HAP-1 (cell line): ENCODE results near the gene USP6NL.
A peak's percentile ranks its signal among the peaks of the same experiment; 100 is the strongest.

Experiments
- DNase-seq, 2 experiments: peaks; one replicate each; pipeline ENCODE4 v3.0.0-alpha.2; 2016 to 2020; ENCODE audit warnings: low spot score in 2 of 2
- H3K27me3 ChIP-seq: fragments of 250-450 bp; sonication (Bioruptor Pico); 2 replicates; pipeline ENCODE4 v1.5.1; 2020; ENCODE audit warnings: low read depth, mild to moderate bottlenecking, moderate library complexity
- H3K36me3 ChIP-seq: fragments of 250-450 bp; sonication (Bioruptor Pico); replicated peaks from 2 replicates; pipeline ENCODE4 v1.5.1; 2020; ENCODE audit warnings: mild to moderate bottlenecking
- H3K4me1 ChIP-seq: fragments of 250-450 bp; sonication (Bioruptor Pico); 2 replicates; pipeline ENCODE4 v1.5.1; 2020; ENCODE audit warnings: mild to moderate bottlenecking
- H3K4me3 ChIP-seq: fragments of 250-450 bp; sonication (Bioruptor Pico); 2 replicates; pipeline ENCODE4 v1.5.1; 2020; ENCODE audit warnings: mild to moderate bottlenecking, moderate library complexity
- H3K9me3 ChIP-seq: fragments of 250-450 bp; sonication (Bioruptor Pico); 2 replicates; pipeline ENCODE4 v1.5.1; 2020; ENCODE audit warnings: mild to moderate bottlenecking, moderate library complexity
- in situ Hi-C: fragments of 300-500 bp; cut with MboI; formaldehyde crosslinking; loops from 3 replicates; pipeline ENCODE4 v1.14.3; 2020; ENCODE audit warnings: low sequenced_read_pairs, inconsistent platforms, mixed read lengths

Gene USP6NL

DNA sequence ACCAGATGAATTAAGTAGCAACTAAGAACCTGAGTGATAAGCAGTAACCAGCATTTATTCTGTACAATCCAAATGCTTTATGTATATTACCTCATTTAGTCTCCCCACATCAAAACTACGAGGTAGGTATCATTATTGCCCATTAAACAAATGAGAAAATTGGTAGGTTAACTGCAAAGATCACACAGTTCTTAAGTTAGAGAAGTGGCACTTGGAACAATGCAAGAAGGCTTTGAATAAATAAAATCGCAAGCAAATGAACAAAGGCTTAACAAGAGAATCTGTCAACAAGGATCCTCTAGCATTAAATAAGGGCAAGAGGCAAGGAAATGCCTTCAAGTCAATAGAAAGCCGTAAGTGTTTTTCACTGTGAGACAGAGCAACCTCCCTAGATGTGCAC, 70.2 kb downstream of the USP6NL start:
- H3K27me3 ChIP-seq, result no peaks in the 10 kb centered on the region
- no peaks in the 10 kb centered on the region for H3K36me3 ChIP-seq
- DNase-seq, result peak in 1 of 2 experiments; percentile 70
- H3K9me3 ChIP-seq, result no peaks in the 10 kb centered on the region
- peaks cover 29% of the 10 kb centered on the region for H3K4me1 ChIP-seq
- in situ Hi-C loops, result no loop called here
- no peak overlapping the region for H3K4me3 ChIP-seq

DNA sequence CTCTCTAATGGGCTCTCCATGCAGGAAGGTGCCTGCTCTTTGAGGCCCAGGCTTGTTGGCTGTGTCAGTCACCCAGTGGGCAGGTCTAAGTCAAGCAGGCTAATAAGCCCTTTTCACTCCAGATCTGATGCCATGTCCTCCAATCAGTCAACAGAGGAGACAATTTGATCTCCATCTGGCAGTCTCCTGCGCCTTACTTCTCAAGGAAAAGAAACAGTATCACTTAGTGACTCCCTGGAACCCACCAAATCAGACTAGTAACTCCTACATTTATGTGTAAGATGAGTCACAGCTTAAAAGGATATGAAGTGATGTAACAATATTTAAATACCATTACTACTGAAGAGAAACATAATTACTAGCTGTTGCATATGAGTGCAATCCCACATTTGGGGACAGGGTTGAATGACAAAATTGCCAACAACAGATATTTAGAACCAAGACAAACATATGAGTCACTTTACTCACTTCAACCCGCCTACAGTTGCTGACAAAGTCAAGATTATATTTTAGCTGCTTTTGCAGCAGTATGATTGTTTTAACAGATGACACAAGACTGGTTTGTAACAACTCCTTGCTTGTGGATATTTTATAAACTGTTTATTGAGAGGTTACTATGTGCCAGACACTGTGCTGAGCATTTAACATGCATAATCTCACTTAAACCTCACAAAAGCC, 72.1 kb downstream of the USP6NL start:
- in situ Hi-C loops, result no loop called here

DNA sequence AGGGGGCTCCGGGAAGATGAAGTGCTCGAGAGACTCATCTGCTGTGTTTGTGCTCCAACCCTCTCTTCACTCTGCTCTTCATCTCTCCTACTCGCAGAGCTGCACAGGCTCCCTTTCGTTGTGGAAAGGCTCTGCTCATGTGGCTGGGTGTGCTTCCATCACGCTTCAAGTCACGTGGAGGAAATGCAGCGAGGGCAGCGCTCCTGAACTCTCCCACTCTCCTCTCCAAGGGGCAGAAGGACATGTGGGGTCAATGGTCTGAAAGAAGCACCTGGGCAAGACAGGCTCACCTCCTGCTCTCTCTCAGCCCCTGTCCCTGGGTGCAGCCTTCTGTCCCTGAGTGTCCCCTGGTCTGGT, 72.6 kb downstream of the USP6NL start:
- no peak overlapping the region for H3K4me3 ChIP-seq
- DNase-seq, result no peak
- no peaks in the 10 kb centered on the region for H3K9me3 ChIP-seq
- no peaks in the 10 kb centered on the region for H3K36me3 ChIP-seq
- H3K4me1 ChIP-seq, result peaks cover 29% of the 10 kb centered on the region
- H3K27me3 ChIP-seq, result no peaks in the 10 kb centered on the region
- in situ Hi-C loops, result no loop called here

More for the DNA sequence above, 72.1 kb downstream of the USP6NL start:
- Histone ChIP-seq H3K4me1 (peaks cover 29% of the 10 kb centered on the region), H3K27me3 (no peaks in the 10 kb centered on the region), H3K4me3 (no peak overlapping the region), H3K9me3 (no peaks in the 10 kb centered on the region), H3K36me3 (no peaks in the 10 kb centered on the region)
- no peak for DNase-seq

DNA sequence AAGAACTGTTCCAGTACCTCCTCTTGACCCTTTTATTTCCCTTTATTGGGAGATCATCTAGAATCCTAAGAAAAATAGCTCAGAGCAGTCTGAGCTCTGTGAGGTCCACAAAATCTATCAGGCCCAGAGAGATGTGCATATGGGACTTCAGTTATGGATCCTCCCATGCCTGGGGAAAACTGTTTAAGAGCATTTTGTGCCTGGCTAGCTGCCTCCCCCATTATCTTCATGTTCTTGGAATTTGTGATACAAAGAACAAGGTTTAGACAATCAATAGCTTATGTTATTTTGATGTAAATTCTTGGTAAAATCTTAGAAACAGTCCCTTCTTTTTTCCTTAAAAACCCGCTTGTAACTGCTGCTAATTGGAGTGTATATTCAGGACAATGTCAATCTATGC, 75.2 kb downstream of the USP6NL start:
- H3K27me3 ChIP-seq, result no peaks in the 10 kb centered on the region
- DNase-seq, result peak; percentile 55 to 80
- H3K4me1 ChIP-seq, result peaks cover 18% of the 10 kb centered on the region
- H3K36me3 ChIP-seq, result no peaks in the 10 kb centered on the region
- H3K4me3 ChIP-seq, result no peak overlapping the region
- in situ Hi-C loops, result no loop called here
- no peaks in the 10 kb centered on the region for H3K9me3 ChIP-seq

DNA sequence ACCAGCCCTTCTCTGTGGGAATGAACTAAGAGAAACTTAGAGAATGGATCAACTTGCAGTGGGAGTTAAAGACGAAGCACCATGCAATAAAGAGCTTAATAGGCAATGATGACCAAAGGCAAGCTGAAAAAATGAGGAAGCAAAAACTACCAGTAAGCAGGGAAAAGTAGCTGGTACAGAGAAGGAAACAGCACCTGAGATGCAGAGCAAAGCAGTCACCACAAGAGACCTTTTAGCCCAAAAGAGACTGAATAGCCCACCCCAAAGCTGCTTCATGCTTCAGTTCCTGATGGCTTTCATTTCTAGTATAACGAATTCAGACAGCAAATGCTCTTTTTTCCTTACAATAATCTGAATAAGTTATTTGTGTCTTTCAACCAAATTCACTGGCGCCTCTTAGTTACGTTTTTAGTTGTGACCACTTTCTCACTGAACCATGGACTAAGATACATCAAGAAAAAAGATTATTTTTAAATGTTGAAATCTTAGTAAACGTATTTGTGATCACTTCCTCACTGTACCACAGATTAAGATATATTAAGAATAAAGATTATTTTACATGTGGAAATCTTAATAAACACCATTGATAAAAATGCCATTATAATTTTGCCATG, 76.0 kb downstream of the USP6NL start:
- H3K4me1 ChIP-seq, result peaks cover 21% of the 10 kb centered on the region
- in situ Hi-C loops, result no loop called here
- no peak for DNase-seq

DNA sequence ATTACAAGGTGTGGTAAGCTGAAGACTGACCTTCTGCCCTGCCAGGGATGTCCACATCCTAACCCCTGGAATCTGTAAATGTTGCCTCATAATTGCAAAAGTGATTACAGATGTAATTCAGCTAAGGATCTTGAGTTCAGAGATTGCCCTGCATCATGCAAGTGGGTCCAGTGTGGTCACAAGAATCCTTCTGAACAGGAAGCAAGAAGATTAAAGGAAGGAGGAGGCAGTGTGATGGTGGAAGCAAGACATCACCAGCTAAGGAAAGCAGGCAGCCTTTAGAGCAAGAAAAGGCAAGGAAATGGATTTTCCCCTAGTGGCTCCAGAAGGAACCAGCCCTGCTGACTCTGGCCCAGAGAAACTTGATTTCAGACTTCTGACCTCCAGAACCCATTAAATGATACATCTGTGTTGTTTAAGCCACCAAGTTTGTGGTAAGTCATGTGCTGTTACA, 78.1 kb downstream of the USP6NL start:
- no peak for DNase-seq
- H3K27me3 ChIP-seq, result no peaks in the 10 kb centered on the region
- H3K4me3 ChIP-seq, result no peak overlapping the region
- no peaks in the 10 kb centered on the region for H3K36me3 ChIP-seq
- H3K4me1 ChIP-seq, result peaks cover 24% of the 10 kb centered on the region
- H3K9me3 ChIP-seq, result no peaks in the 10 kb centered on the region
- in situ Hi-C loops, result no loop called here

More for the DNA sequence above, 76.0 kb downstream of the USP6NL start:
- Histone ChIP-seq H3K36me3 (no peaks in the 10 kb centered on the region), H3K27me3 (no peaks in the 10 kb centered on the region), H3K4me3 (no peak overlapping the region), H3K9me3 (no peaks in the 10 kb centered on the region)

DNA sequence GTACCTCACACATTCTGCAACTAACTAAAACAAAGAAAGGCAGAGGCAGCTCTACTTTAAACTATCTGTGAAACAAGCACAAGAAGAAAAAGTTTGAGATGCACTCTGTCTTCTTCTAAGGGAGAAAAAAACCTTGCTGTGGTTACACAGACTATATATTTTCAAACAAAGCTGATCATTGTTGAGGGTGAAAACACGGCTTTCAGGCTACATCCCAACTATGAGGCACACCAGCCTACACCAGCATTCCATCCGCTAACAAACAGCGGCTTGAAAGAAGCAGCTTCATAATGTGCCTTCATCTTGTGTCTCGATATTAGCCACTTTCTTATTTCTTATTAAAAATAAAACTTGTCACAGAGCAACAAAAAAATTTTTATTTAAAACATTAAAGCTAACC, 79.1 kb downstream of the USP6NL start:
- no peaks in the 10 kb centered on the region for H3K9me3 ChIP-seq
- H3K4me1 ChIP-seq, result peaks cover 24% of the 10 kb centered on the region
- DNase-seq, result no peak

DNA sequence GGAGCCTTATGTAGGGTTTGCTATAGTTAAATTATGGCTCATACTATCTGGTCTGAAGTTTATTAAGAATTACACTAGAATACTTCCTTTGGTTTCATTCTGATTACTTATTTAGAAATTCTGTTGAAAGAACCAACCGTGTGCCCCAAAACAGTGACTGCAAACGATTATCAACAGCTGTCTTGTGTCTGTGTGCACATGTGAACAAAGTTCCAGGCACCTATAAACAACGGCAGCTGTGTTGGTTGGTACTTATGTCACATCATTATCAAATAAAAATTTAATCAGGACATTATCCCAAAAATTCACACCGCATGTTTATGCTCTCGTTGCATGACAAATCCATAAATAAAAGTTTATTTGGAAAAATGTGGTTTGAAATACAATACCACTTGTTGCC, 80.6 kb downstream of the USP6NL start:
- in situ Hi-C loops, result no loop called here
- H3K4me1 ChIP-seq, result peaks cover 12% of the 10 kb centered on the region
- H3K9me3 ChIP-seq, result no peaks in the 10 kb centered on the region
- H3K27me3 ChIP-seq, result no peaks in the 10 kb centered on the region
- no peak for DNase-seq
- no peaks in the 10 kb centered on the region for H3K36me3 ChIP-seq
- no peak overlapping the region for H3K4me3 ChIP-seq

More for the DNA sequence above, 79.1 kb downstream of the USP6NL start:
- Histone ChIP-seq H3K27me3 (no peaks in the 10 kb centered on the region), H3K4me3 (no peak overlapping the region), H3K36me3 (no peaks in the 10 kb centered on the region)
- in situ Hi-C loops, result no loop called here

DNA sequence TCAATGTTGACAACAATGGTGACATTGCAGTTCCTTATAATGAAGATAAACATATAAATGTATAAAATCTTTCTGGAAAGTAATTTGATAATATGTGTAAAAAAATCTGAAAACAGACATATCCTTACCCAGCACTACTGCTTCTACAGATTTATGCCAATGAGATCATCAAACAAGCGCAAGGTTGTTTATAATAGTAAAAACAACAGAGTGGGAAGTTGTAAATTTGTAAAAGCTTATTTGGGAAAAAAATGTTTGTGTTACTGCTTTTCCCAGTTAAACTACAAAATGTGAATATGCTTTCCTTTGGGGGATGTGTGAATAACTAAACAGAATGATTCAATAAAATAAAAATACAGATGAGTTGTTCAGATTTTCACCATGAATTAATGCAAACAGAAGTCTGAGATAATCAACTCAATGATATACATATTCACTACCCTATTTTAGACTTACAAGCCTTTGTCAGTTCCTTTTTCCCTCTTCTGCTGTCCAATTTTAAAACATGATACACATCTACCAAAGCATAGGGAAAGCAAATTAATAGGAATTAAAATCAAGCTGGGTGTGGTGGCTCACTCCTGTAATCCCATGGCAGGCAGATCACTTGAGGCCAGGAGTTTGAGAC, 82.1 kb downstream of the USP6NL start:
- DNase-seq, result no peak
- in situ Hi-C loops, result no loop called here
- Histone ChIP-seq H3K4me1 (0 out of 2 replicates have a peak, but pooled peaks cover 7% of the 10 kb centered on the region), H3K9me3 (no peaks in the 10 kb centered on the region), H3K36me3 (no peaks in the 10 kb centered on the region), H3K4me3 (no peak overlapping the region), H3K27me3 (no peaks in the 10 kb centered on the region)

DNA sequence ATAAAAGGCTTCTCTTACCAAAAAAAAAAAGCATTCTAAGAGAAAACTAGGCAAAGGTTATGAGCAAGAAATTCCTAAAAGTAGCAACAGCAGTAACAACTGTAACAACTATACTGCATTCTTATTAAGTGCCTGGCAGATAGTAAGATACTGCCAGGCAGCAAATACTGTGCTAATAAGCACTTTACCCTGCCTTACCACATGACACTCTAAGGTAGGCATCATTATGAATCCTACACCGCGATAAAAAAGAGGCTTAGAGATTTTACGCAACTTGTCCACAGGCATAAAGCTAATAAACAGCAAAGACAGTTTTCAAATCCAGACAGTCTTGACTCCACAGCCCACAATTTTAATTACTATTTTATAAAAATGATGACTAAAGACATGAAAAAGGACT, 83.2 kb downstream of the USP6NL start:
- H3K4me1 ChIP-seq, result 0 out of 2 replicates have a peak, but pooled peaks cover 7% of the 10 kb centered on the region
- in situ Hi-C loops, result no loop called here
- H3K36me3 ChIP-seq, result no peaks in the 10 kb centered on the region
- DNase-seq, result no peak
- H3K27me3 ChIP-seq, result no peaks in the 10 kb centered on the region
- no peaks in the 10 kb centered on the region for H3K9me3 ChIP-seq
- no peak overlapping the region for H3K4me3 ChIP-seq

DNA sequence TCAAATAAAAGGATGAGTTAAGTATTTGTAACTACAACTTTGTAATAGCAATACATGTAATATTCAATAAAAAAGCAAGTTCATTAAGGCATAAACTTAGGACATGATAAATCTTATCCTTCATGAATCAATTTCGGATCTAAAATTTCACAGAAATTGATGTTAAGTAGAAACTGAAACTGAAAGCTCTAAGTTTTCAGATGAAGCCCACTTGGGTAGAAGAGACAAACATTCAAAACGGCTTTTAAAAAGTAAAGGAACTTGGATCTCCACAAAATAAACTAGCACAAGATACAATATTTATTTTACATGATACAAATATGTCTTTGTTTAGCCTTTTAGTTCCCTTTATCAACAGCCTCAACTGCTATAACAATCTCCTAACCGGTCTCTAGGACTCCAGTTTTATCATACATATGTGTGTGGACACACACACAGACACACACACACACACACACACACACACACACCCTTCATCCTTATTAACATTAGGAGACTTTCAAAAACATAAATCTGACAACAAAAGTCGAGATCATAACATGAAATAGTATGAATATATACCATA, 83.7 kb downstream of the USP6NL start:
- Histone ChIP-seq H3K36me3 (0 out of 2 replicates have a peak, but pooled peaks cover 2% of the 10 kb centered on the region), H3K4me3 (no peak overlapping the region), H3K9me3 (no peaks in the 10 kb centered on the region), H3K4me1 (0 out of 2 replicates have a peak, but pooled peaks cover 7% of the 10 kb centered on the region), H3K27me3 (no peaks in the 10 kb centered on the region)
- in situ Hi-C loops, result no loop called here
- no peak for DNase-seq

DNA sequence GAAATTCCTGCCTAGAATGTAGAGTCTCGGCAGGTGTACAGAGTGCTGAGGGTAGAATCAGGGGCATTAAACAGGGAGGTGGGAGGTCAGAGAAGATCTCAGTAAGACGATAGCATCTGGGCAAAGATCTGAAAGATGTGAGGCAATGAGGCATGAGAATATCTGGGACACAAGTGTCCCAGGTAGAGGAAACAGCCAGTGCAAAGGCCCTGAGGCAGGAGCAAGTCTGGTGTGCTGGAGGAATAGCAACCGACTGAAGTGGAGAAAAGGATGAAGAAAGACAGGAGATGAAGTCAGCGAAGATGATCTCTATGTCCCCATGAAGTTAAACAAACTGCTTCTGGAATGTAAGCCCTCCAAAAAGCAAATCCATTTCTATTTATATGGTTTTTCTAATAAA, 84.4 kb downstream of the USP6NL start:
- Histone ChIP-seq H3K9me3 (no peaks in the 10 kb centered on the region), H3K36me3 (0 out of 2 replicates have a peak, but pooled peaks cover 8% of the 10 kb centered on the region), H3K27me3 (no peaks in the 10 kb centered on the region), H3K4me3 (no peak overlapping the region), H3K4me1 (0 out of 2 replicates have a peak, but pooled peaks cover 7% of the 10 kb centered on the region)
- DNase-seq, result no peak
- in situ Hi-C loops, result no loop called here

DNA sequence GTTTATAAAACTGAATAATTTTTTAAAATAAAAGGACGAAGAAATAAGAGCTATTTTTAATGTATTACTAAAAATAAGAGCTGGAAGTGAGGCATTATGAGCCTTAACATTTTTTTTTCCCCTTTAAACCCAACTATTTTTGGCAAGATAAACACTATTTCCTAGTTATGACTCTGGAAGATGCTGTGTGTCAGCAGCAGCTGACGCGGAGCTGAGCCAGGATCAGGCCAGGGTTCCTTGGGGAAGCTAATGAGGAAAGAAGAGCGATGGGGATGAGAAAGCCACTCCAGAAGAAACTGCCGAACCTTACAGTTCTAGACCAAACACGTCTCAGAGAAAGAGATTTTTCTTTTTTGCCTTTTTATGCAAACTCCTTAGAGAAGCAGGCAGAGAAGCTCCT, 85.9 kb downstream of the USP6NL start:
- Histone ChIP-seq H3K4me3 (no peak overlapping the region), H3K36me3 (0 out of 2 replicates have a peak, but pooled peaks cover 8% of the 10 kb centered on the region)

DNA sequence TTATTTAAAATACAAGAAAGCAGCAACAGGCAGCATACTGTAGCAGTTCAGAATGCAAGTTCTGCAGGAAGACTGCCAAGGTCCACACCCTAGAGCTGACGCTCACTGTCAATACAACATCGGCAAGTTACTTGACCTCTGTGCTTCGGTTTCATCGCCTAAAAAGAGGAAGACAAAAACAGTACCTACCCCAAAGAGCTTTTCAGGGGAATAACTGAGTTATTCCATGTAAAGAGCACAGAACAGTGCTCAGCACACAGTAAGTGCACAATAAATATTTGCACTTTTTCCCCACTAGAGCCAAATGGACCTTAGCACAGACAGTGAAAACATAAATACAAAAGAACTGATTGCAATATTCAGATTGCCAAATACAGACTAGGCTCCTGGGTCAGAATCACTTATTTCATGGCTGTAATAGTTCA, 88.6 kb downstream of the USP6NL start:
- no peak for DNase-seq
- Histone ChIP-seq H3K4me3 (no peak overlapping the region), H3K27me3 (no peaks in the 10 kb centered on the region), H3K36me3 (0 out of 2 replicates have a peak, but pooled peaks cover 8% of the 10 kb centered on the region), H3K4me1 (no peaks in the 10 kb centered on the region), H3K9me3 (no peaks in the 10 kb centered on the region)
- in situ Hi-C loops, result no loop called here

More for the DNA sequence above, 85.9 kb downstream of the USP6NL start:
- no peaks in the 10 kb centered on the region for H3K9me3 ChIP-seq
- 0 out of 2 replicates have a peak, but pooled peaks cover 4% of the 10 kb centered on the region for H3K4me1 ChIP-seq
- in situ Hi-C loops, result no loop called here
- no peak for DNase-seq
- no peaks in the 10 kb centered on the region for H3K27me3 ChIP-seq
